CD4-positive, alpha-beta T cell treated with Interleukin-6 for 4 hours (primary cell): ENCODE results near the gene ZNF391.
"Not testable (repeated sequence)": the region's sequence is repeated elsewhere in the genome, so short reads cannot be mapped to it uniquely, and the experiment has no call there.

ENCODE experiments used
- DNase-seq: peaks from one replicate; pipeline ENCODE4 v3.0.0-alpha.2; 2020; ENCODE audit warnings: mixed read lengths

The ZNF391 gene

GRCh38 chr6:27424851-27425250 is 36.3 kb downstream of the ZNF391 start:
- not testable (repeated sequence) for DNase-seq

GRCh38 chr6:27426045-27426620 is 37.6 kb downstream of the ZNF391 start:
- DNase-seq = no peak

- no peak for DNase-seq
These were observed 39.9 kb downstream of the ZNF391 start for GRCh38 chr6:27428502-27428901.

GRCh38 chr6:27428966-27429365 is 40.4 kb downstream of the ZNF391 start:
- no peak for DNase-seq

GRCh38 chr6:27433714-27434113 is 45.2 kb downstream of the ZNF391 start:
- DNase-seq = no peak

- DNase-seq = no peak
These were observed 50.8 kb downstream of the ZNF391 start for GRCh38 chr6:27439371-27439770.

GRCh38 chr6:27441001-27441400 is 52.4 kb downstream of the ZNF391 start:
- DNase-seq = no peak

- DNase-seq = no peak
These were observed 54.4 kb downstream of the ZNF391 start for GRCh38 chr6:27442932-27443331.

GRCh38 chr6:27448456-27448855 is 59.9 kb downstream of the ZNF391 start:
- DNase-seq = no peak

- DNase-seq = no peak
These were observed 63.3 kb downstream of the ZNF391 start for GRCh38 chr6:27451660-27452390.

- DNase-seq = no peak
These were observed 63.9 kb downstream of the ZNF391 start for GRCh38 chr6:27452496-27452897.
